GM12878 (cell line): ENCODE results near the gene AKAP11. TPM values are rescaled to one million over a fixed set of nuclear protein-coding genes. Genes with fewer than 3 reads are reported as not detected.
A peak's percentile ranks its signal among the peaks of the same experiment; 100 is the strongest.

Experiments
- ATAC-seq: fragments of 200-7000 bp; cut with Tn5 transposase; 3 replicates; pipeline ENCODE4 v1.9.1; 2020; ENCODE audit warnings: mild to moderate bottlenecking, moderate library complexity
- BruUV-seq: library from RNA; stranded (reverse); fragments of 400-500 nt; replicated peaks from 2 replicates; lab custom pipeline; 2021; lab: Mats Ljungman, UMichigan
- CTCF ChIA-PET: fragments of 300-600 bp; sonication (Branson Sonifier 250); formaldehyde crosslinking; extraction: SDS; loops from one replicate; lab custom pipeline; 2021; ENCODE audit warnings: inconsistent platforms; lab: Yijun Ruan, JAX
- POLR2A ChIA-PET: fragments of 350-600 bp; formaldehyde crosslinking; extraction: SDS; loops from one replicate; lab custom pipeline; 2021; ENCODE audit warnings: inconsistent platforms; lab: Charles Lee
- RAD21 ChIA-PET: fragments of 300-600 bp; sonication (Branson Sonifier 250); formaldehyde crosslinking; loops from one replicate; lab custom pipeline; 2023; ENCODE audit warnings: antibody characterized with exemption; ENCODE audit not compliant: unreplicated experiment; lab: Charles Lee
- SMC1A ChIA-PET: fragments of 300-600 bp; sonication (Branson Sonifier 250); formaldehyde crosslinking; loops from one replicate; lab custom pipeline; 2023; ENCODE audit not compliant: unreplicated experiment, uncharacterized antibody; lab: Charles Lee
- DNase-seq: peaks from one replicate; pipeline ENCODE4 v3.0.0-alpha.2; 2011; ENCODE audit warnings: low read depth, low spot score
- FAIRE-seq: peaks from 3 replicates; lab custom pipeline; 2011; peaks lifted over from hg19 to GRCh38; lab: Jason Lieb, UNC
- H2AFZ ChIP-seq: 2 replicates; pipeline ENCODE4 v1.6.0; 2011; ENCODE audit warnings: low read depth, low read length, control low read depth; ENCODE audit not compliant: control insufficient read depth
- H3K27ac ChIP-seq: 2 replicates; pipeline ENCODE4 v1.5.1; 2011; ENCODE audit warnings: control low read depth; ENCODE audit not compliant: control insufficient read depth, insufficient read depth
- H3K27me3 ChIP-seq, 2 experiments: replicated peaks in 1 of 2; 2 replicates each; pipeline versions ENCODE4 v1.6.0 to v1.6.1; 2011; ENCODE audit warnings: low read length in 1 of 2; ENCODE audit not compliant: control insufficient read depth in 2 of 2, insufficient read depth in 2 of 2
- H3K36me3 ChIP-seq, 2 experiments: 2 replicates each; pipeline ENCODE4 v1.5.1; 2011; ENCODE audit warnings: low read length in 1 of 2; ENCODE audit not compliant: control insufficient read depth in 2 of 2, insufficient read depth in 2 of 2
- H3K4me1 ChIP-seq: 2 replicates; pipeline ENCODE4 v1.6.1; 2011; ENCODE audit warnings: mild to moderate bottlenecking, low read length, moderate library complexity, mixed read lengths; ENCODE audit not compliant: control insufficient read depth, insufficient read depth
- H3K4me2 ChIP-seq: 2 replicates; pipeline ENCODE4 v1.6.0; 2011; ENCODE audit warnings: control low read depth; ENCODE audit not compliant: control insufficient read depth, insufficient read depth
- H3K4me3 ChIP-seq: fragments of 200-600 bp; sonication (generic); 2 replicates; pipeline ENCODE4 v1.5.1; 2016
- H3K79me2 ChIP-seq: 2 replicates; pipeline ENCODE4 v1.6.0; 2011; ENCODE audit warnings: low read length; ENCODE audit not compliant: control insufficient read depth, insufficient read depth
- H3K9ac ChIP-seq: 2 replicates; pipeline ENCODE4 v1.8.0; 2011; ENCODE audit warnings: low read length, control low read depth, mixed read lengths; ENCODE audit not compliant: control insufficient read depth, insufficient read depth
- H3K9me3 ChIP-seq: replicated peaks from 3 replicates; pipeline ENCODE4 v1.5.1; 2011; ENCODE audit warnings: mild to moderate bottlenecking, low read length; ENCODE audit not compliant: control insufficient read depth, insufficient read depth
- H4K20me1 ChIP-seq: 2 replicates; pipeline ENCODE4 v1.6.0; 2011; ENCODE audit not compliant: control insufficient read depth, insufficient read depth
- CBX5 ChIP-seq: sonication (generic); IDR thresholded peaks from 2 replicates; pipeline ENCODE4 v1.6.1; 2016; ENCODE audit warnings: low read depth, moderate library complexity, mild to moderate bottlenecking, inconsistent platforms
- MYB ChIP-seq: fragments of 150-350 bp; IDR thresholded peaks from 2 replicates; pipeline ENCODE4 v1.6.1; 2014; ENCODE audit warnings: mild to moderate bottlenecking, low read depth, low read length, borderline replicate concordance
- PAX8 ChIP-seq: fragments of 450-650 bp; IDR thresholded peaks from 2 replicates; pipeline ENCODE4 v1.6.1; 2017; ENCODE audit warnings: mild to moderate bottlenecking, moderate library complexity
- RELA ChIP-seq: fragments of 450-650 bp; IDR thresholded peaks from 2 replicates; pipeline ENCODE4 v1.8.0; 2014; ENCODE audit warnings: borderline replicate concordance; ENCODE audit not compliant: partially characterized antibody
- SMC3 ChIP-seq: IDR thresholded peaks from 2 replicates; pipeline ENCODE4 v1.6.1; 2011; ENCODE audit warnings: low read length, improper control_type of control experiment, borderline replicate concordance
- SREBF1 ChIP-seq: IDR thresholded peaks from 2 replicates; pipeline ENCODE4 v1.6.1; 2012; ENCODE audit warnings: mild to moderate bottlenecking, low read length
- SRF ChIP-seq, 2 experiments: IDR thresholded peaks; 2 replicates each; pipeline ENCODE4 v1.6.1; 2011; ENCODE audit warnings: low read depth in 2 of 2, low read length in 2 of 2, mild to moderate bottlenecking in 1 of 2, moderate library complexity in 1 of 2
- ZNF207 ChIP-seq: fragments of 450-650 bp; IDR thresholded peaks from 2 replicates; pipeline ENCODE4 v1.6.1; 2014; ENCODE audit warnings: antibody characterized with exemption, mild to moderate bottlenecking, borderline replicate concordance
- WGBS: methylation state at CpG from one replicate; pipeline ENCODE4 v1.1.6; 2016; ENCODE audit warnings: low lambda C conversion rate; ENCODE audit not compliant: insufficient replicate concordance, insufficient coverage; ENCODE audit errors: missing lambda C conversion rate; 5-methylcytosine and 5-hydroxymethylcytosine counted together
- in situ Hi-C: fragments of 300-500 bp; cut with MboI; formaldehyde crosslinking; loops from 9 replicates; pipeline ENCODE4 v1.14.3; 2018; ENCODE audit warnings: mixed read lengths
- intact Hi-C: fragments of 100-400 bp; cut with micrococcal nuclease; formaldehyde crosslinking; loops from one replicate; pipeline ENCODE4 v1.14.2; 2022; ENCODE audit not compliant: unreplicated experiment
- polyA plus RNA-seq, 11 experiments: library from polyadenylated mRNA; depleted of rRNA in 4 of 11; unstranded in 6 of 11; stranded (reverse) in 5 of 11; fragments of >200 nt; fragmentation: Nextera tagmentation in 4 of 11; fragmentation: Illumina TruSeq in 1 of 11; extraction: Ambion mirVana in 4 of 11; extraction: Trizol in 1 of 11; gene quantifications; 1 replicate in 1 of 11; 2 replicates in 10 of 11; pipeline versions ENCODE4 v1.2.1 to v1.2.3, GENCODE V29; 2011 to 2016; ENCODE audit warnings: inconsistent platforms in 2 of 11, missing spikeins in 2 of 11, low read depth in 1 of 11
- total RNA-seq, 4 experiments: library from RNA; depleted of rRNA in 3 of 4; stranded (reverse); fragments of >200 nt in 3 of 4; fragmentation: Illumina TruSeq in 1 of 4; extraction: Trizol in 1 of 4; gene quantifications; 2 replicates each; pipeline versions ENCODE4 v1.2.1 to v1.2.3, GENCODE V29; 2013 to 2021
- TF ChIP-seq, protein P1 (sequence below), 3 experiments: IDR thresholded peaks in 2 of 3; conservative IDR thresholded peaks in 1 of 3; 2 replicates each; pipeline ENCODE4 v1.5.1; 2011; ENCODE audit warnings: low read depth in 3 of 3, low read length in 3 of 3, mild to moderate bottlenecking in 3 of 3, control low read depth in 2 of 3, moderate library complexity in 2 of 3, inconsistent platforms in 1 of 3, mixed read lengths in 1 of 3; ENCODE audit not compliant: control insufficient read depth in 2 of 3, insufficient read depth in 1 of 3; ENCODE audit errors: extremely low read depth in 1 of 3
- TF ChIP-seq, protein P2 (sequence below): fragments of 450-650 bp; IDR thresholded peaks from 2 replicates; pipeline ENCODE4 v1.6.1; 2017; ENCODE audit warnings: mild to moderate bottlenecking

Gene AKAP11
- total and polyA plus RNA-seq, 10 of the 15 experiments (the other 5 are each of a cell fraction or from before 2014, with no cell fraction given) = 4.8 to 36.8 (median 17.9) TPM

DNA sequence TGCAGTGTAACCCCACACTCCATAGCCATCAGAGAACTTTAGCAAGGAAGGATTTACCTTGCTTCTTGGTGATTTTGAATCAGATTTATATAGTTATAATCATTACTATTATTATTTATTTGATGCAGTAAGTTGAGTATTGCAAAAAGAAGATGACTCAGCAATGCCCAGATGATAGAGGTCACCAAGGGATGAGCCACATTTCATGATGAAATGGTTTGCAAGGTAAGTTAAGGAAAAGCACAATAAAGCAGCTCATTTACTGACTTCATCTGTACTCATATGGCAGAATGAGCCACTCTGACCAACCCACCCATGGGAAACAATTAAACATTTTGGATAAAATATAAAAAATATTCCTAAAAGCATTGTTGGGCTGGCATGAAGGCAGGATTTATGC, 59.1 kb downstream of the AKAP11 start:
- ChIA-PET SMC1A (interaction anchor here (0.9 to 4.9 kb wide), 8 partner anchors 13 to 270 kb away, joined by 3 to 83 read pairs (median 4); no protein-coding TSS in a partner anchor), CTCF (interaction anchor here (1.0 to 3.6 kb wide), 5 partner anchors 8 to 147 kb away, joined by 3 to 21 read pairs (median 4); no protein-coding TSS in a partner anchor), RAD21 (interaction anchor here (0.7 to 3.6 kb wide), 7 partner anchors 21 to 801 kb away, joined by 3 to 85 read pairs (median 5); no protein-coding TSS in a partner anchor), POLR2A (interaction anchor here (0.7 to 1.4 kb wide), 4 partner anchors 10 to 148 kb away, joined by 3 to 5 read pairs (median 3); no protein-coding TSS in a partner anchor)
- FAIRE-seq (no peak), DNase-seq (no peak), ATAC-seq (no peak)
- no TSS peak for BruUV-seq
- H3K27me3 ChIP-seq = no peaks in the 10 kb centered on the region
- no peak overlapping the region for H3K4me3 ChIP-seq
- in situ Hi-C loops = loop anchor here (25.0 kb wide), 1 partner anchor 1456 kb away; the partner anchor contains the start of gene ENOX1
- no peak overlapping the region for H3K9ac ChIP-seq
- TF ChIP-seq MYB = no peak
- no peaks in the 10 kb centered on the region for H4K20me1 ChIP-seq
- intact Hi-C loops = loop anchor here (5.0 to 10.0 kb wide), 2 partner anchors 166 to 554 kb away; no protein-coding TSS in a partner anchor
- H3K27ac ChIP-seq = no peak overlapping the region
- H3K4me2 ChIP-seq = no peak overlapping the region
- no peak overlapping the region for H2AFZ ChIP-seq
- H3K4me1 ChIP-seq = peaks cover 21% of the 10 kb centered on the region
- H3K79me2 ChIP-seq = no peaks in the 10 kb centered on the region
- no peaks in the 10 kb centered on the region for H3K36me3 ChIP-seq
- no peaks in the 10 kb centered on the region for H3K9me3 ChIP-seq

DNA sequence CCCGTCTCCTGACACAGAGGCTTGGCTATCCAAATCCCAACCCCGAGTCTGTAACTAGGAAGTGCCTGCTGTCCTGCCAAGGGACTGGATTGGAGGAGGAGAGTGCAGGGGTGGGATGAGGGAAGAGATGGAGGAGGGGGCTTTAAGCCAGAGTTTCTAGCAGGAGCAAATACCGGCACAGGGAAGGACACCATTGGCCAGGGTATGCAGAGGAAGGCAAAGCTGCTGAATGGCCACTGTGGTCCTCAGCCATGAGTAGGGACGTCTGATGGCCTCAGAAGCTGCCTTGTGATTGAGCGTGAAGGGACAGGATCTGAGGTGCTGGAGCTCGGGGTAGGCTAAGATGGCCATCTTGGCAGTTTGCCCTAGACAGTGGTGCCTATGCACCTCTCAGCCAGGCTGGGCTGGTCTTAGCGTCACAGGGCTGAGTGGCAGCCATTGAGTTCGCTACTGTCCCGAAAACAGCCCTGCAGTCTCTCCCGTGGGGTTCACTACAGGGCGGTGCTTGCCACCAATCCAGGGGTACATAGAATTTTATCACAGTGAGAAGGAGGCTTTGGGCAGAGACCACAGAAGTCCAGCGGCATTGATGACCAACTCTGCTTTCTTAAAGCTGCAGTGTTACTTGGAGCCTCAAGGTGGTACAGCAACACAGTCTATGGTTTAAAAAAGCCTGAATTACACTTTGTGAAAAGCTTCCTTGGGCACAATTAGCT, 61.8 kb downstream of the AKAP11 start:
- CTCF ChIA-PET = interaction anchor here (0.5 to 1.7 kb wide), 48 partner anchors 8 to 1470 kb away, joined by 3 to 67 read pairs (median 4); no protein-coding TSS in a partner anchor
- H3K79me2 ChIP-seq = no peaks in the 10 kb centered on the region
- H2AFZ ChIP-seq = peak overlapping the region; percentile 93
- POLR2A ChIA-PET = interaction anchor here (0.7 to 1.2 kb wide), 3 partner anchors 46 to 145 kb away, joined by 3 to 4 read pairs (median 3); no protein-coding TSS in a partner anchor
- peaks cover 18% of the 10 kb centered on the region for H3K4me1 ChIP-seq
- WGBS = 78% methylated on average over 11 of the region's 12 CpGs
- no peaks in the 10 kb centered on the region for H3K9me3 ChIP-seq
- in situ Hi-C loops (loop anchor here (25.0 kb wide), 1 partner anchor 1454 kb away; the partner anchor contains the start of gene ENOX1), intact Hi-C loops (loop anchor here (1.0 to 10.0 kb wide), 6 partner anchors 73 to 551 kb away; no protein-coding TSS in a partner anchor)
- peak overlapping the region; percentile 73 for H3K27ac ChIP-seq
- BruUV-seq = no TSS peak
- RAD21 ChIA-PET = interaction anchor here (0.6 to 3.6 kb wide), 33 partner anchors 11 to 1470 kb away, joined by 3 to 85 read pairs (median 4); partner anchors contain the start of gene AKAP11
- H3K4me2 ChIP-seq = peak overlapping the region; percentile 51; the same call in 1 of the 2 replicates
- DNase-seq (no peak), FAIRE-seq (peak; percentile 75), ATAC-seq (peak; percentile 92)
- H4K20me1 ChIP-seq = no peaks in the 10 kb centered on the region
- SMC1A ChIA-PET = interaction anchor here (0.5 to 4.9 kb wide), 27 partner anchors 11 to 636 kb away, joined by 3 to 83 read pairs (median 4); no protein-coding TSS in a partner anchor
- H3K27me3 ChIP-seq = no peaks in the 10 kb centered on the region
- H3K4me3 ChIP-seq = no peak overlapping the region
- H3K9ac ChIP-seq = peak overlapping the region; percentile 59; the same call in 1 of the 2 replicates
- no peaks in the 10 kb centered on the region for H3K36me3 ChIP-seq
- TF ChIP-seq SREBF1 (no peak), PAX8 (no peak), RELA (no peak), ZNF207 (0 out of 2 replicates have a peak, but pooled peaks have one; percentile 31), SMC3 (peak; percentile 88), CBX5 (0 out of 2 replicates have a peak, but pooled peaks have one; percentile 26), SRF (IDR thresholded peaks at IDR 0.05; ENCODE audit: low read depth in 2 of 2, low read length in 2 of 2) (no peak)
- TF ChIP-seq, protein P1, sequence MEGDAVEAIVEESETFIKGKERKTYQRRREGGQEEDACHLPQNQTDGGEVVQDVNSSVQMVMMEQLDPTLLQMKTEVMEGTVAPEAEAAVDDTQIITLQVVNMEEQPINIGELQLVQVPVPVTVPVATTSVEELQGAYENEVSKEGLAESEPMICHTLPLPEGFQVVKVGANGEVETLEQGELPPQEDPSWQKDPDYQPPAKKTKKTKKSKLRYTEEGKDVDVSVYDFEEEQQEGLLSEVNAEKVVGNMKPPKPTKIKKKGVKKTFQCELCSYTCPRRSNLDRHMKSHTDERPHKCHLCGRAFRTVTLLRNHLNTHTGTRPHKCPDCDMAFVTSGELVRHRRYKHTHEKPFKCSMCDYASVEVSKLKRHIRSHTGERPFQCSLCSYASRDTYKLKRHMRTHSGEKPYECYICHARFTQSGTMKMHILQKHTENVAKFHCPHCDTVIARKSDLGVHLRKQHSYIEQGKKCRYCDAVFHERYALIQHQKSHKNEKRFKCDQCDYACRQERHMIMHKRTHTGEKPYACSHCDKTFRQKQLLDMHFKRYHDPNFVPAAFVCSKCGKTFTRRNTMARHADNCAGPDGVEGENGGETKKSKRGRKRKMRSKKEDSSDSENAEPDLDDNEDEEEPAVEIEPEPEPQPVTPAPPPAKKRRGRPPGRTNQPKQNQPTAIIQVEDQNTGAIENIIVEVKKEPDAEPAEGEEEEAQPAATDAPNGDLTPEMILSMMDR (IDR thresholded peaks at IDR 0.05 in 2 of 3, conservative IDR thresholded peaks at IDR 0.05 in 1 of 3; ENCODE audit: control insufficient read depth in 2 of 3, extremely low read depth in 1 of 3, insufficient read depth in 1 of 3, low read depth in 3 of 3, low read length in 3 of 3) = peak; percentile 74 to 87 (median 83); a peak in 5 of 6 replicates
- TF ChIP-seq, protein P2, sequence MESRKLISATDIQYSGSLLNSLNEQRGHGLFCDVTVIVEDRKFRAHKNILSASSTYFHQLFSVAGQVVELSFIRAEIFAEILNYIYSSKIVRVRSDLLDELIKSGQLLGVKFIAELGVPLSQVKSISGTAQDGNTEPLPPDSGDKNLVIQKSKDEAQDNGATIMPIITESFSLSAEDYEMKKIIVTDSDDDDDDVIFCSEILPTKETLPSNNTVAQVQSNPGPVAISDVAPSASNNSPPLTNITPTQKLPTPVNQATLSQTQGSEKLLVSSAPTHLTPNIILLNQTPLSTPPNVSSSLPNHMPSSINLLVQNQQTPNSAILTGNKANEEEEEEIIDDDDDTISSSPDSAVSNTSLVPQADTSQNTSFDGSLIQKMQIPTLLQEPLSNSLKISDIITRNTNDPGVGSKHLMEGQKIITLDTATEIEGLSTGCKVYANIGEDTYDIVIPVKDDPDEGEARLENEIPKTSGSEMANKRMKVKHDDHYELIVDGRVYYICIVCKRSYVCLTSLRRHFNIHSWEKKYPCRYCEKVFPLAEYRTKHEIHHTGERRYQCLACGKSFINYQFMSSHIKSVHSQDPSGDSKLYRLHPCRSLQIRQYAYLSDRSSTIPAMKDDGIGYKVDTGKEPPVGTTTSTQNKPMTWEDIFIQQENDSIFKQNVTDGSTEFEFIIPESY = 0 out of 2 replicates have a peak, but pooled peaks have one; percentile 35
